ENCODE data around the gene PEA15.

Gene PEA15

DNA sequence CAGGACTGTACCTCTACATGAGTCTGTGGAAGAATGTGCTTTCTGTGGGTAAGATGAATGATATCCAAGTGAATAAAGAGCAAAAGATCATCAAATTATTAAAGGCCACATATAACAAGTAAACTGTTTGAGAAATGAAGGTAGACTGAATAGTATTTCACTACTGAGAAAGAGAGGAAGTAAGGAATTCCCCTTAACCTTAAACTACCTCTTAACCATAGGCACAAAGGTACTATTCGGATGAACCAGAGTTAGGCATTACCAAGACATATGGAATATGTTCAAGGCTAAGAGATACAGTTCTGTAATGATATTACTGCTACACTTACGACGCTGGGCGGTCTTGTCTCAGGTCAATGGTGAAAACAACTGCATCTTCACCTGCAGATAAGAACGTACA lies 31.6 kb downstream of the PEA15 start:
- Histone ChIP-seq H3K36me3 (peaks cover 94% of the 10 kb centered on the region), H3K4me3 (ENCODE audit: low read depth, low read length) (no peak overlapping the region), H3K27ac (no peak overlapping the region), H3K27me3 (ENCODE audit: insufficient read depth, low read depth, severe bottlenecking) (no peaks in the 10 kb centered on the region), H3K9me3 (ENCODE audit: severe bottlenecking) (no peaks in the 10 kb centered on the region)
- TF ChIP-seq, protein P1, sequence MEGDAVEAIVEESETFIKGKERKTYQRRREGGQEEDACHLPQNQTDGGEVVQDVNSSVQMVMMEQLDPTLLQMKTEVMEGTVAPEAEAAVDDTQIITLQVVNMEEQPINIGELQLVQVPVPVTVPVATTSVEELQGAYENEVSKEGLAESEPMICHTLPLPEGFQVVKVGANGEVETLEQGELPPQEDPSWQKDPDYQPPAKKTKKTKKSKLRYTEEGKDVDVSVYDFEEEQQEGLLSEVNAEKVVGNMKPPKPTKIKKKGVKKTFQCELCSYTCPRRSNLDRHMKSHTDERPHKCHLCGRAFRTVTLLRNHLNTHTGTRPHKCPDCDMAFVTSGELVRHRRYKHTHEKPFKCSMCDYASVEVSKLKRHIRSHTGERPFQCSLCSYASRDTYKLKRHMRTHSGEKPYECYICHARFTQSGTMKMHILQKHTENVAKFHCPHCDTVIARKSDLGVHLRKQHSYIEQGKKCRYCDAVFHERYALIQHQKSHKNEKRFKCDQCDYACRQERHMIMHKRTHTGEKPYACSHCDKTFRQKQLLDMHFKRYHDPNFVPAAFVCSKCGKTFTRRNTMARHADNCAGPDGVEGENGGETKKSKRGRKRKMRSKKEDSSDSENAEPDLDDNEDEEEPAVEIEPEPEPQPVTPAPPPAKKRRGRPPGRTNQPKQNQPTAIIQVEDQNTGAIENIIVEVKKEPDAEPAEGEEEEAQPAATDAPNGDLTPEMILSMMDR (IDR thresholded peaks at IDR 0.05; ENCODE audit: low read depth, low read length) = no peak
- no peak for DNase-seq

DNA sequence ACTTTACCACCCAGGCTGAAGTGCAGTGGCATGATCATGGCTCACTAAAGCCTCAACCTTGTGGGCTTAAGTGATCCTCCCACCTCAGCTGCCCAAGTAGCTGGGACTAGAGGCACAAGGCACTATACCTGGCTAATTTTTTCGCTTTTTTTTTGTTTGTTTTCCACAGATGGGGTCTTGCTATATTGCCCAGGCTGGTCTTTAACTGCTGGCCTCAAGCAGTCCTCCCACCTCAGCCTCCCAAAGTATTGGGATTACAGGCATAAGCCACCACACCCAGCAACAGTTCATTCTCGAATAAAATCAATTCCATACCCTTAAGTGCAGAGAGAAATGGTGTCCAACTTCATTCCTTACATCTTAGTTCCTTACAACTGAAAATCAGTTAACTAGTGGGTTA lies 32.4 kb downstream of the PEA15 start:
- DNase-seq = no peak

DNA sequence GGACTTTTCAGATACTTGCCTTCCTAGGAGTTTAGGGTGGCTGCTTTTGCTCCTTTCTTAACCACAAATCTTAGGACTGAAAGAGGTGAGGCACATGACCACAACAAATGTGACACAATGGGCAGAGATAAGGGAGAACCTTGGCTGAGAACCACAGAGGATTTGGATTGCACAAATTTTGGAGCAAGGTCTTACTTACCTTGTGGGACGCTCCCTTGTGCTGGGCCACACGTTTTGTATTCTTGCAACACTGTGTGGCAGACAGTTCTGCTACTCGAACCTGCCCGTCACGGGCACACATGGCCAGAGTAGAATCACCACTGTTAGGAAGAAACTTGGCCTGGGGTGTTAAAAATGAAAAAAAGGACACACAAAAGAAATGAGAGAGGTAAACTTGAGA lies 33.2 kb downstream of the PEA15 start:
- Histone ChIP-seq H3K4me3 (ENCODE audit: low read depth, low read length) (no peak overlapping the region), H3K9me3 (ENCODE audit: severe bottlenecking) (no peaks in the 10 kb centered on the region), H3K27me3 (ENCODE audit: insufficient read depth, low read depth, severe bottlenecking) (no peaks in the 10 kb centered on the region), H3K27ac (no peak overlapping the region), H3K36me3 (peaks cover 89% of the 10 kb centered on the region)
- TF ChIP-seq, protein P1 (IDR thresholded peaks at IDR 0.05; ENCODE audit: low read depth, low read length) = no peak
- DNase-seq = no peak

More for the DNA sequence above, 32.4 kb downstream of the PEA15 start:
- no peak overlapping the region for H3K4me3 ChIP-seq (ENCODE audit: low read depth, low read length)
- no peak overlapping the region for H3K27ac ChIP-seq
- no peaks in the 10 kb centered on the region for H3K27me3 ChIP-seq (ENCODE audit: insufficient read depth, low read depth, severe bottlenecking)
- H3K9me3 ChIP-seq (ENCODE audit: severe bottlenecking) = no peaks in the 10 kb centered on the region
- H3K36me3 ChIP-seq = peaks cover 91% of the 10 kb centered on the region
- TF ChIP-seq, protein P1 (IDR thresholded peaks at IDR 0.05; ENCODE audit: low read depth, low read length) = no peak

DNA sequence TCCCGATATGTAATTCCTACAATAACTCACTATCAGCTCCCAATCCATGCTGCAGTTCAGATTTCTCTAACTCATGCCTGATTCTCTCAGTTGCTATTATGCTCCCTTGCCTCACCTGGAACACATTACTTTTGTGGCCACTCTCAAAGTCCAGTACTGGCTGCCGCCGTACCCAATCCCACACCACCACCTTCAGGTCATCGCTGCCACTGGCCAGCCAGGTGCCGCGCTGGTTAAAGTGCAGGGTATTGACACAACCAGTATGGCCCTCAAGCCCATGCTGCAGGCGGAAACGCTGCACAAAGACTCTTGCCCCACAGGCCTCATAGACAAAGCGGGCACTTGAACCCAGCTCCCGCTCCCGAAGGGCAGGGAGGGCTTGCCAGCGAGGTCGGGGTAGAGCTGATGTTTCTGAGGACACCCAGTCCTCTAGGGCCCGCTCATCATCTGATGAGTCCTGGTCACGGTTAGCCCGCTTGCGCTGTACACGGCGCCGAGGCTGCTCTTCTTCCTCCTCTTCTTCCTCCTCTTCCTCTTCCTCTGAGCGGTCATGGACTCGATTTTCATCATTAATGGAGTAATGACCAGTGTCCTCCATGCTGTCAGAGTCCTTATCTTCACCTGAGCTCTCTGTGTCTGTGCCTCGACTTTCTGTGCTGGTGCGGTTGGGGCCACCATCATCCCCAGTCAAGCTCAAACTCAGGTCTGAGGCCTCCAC lies 34.6 kb downstream of the PEA15 start:
- no peaks in the 10 kb centered on the region for H3K27me3 ChIP-seq (ENCODE audit: insufficient read depth, low read depth, severe bottlenecking)
- no peak overlapping the region for H3K27ac ChIP-seq
- H3K9me3 ChIP-seq (ENCODE audit: severe bottlenecking) = no peaks in the 10 kb centered on the region
- DNase-seq = no peak
- TF ChIP-seq, protein P1 (IDR thresholded peaks at IDR 0.05; ENCODE audit: low read depth, low read length) = no peak
- peaks cover 84% of the 10 kb centered on the region for H3K36me3 ChIP-seq
- H3K4me3 ChIP-seq (ENCODE audit: low read depth, low read length) = no peak overlapping the region

DNA sequence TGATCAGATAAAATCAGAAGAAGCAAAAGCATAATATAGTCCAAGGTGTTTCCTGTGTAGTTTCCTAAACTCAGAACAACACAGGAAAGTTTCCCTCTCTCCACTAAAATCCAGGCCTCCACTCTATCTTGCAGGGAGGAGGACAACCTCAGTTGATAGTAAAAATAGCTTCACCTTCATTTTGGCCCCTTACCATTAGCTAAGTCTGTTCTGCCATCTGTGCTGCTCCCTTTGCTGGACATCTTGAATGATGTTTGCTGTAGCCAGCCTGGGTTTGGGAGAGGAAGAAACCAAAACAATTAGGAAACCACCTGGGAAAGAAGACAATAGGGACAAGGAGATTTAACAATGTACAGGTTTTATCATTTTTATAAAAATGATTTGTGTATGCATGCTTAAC lies 38.6 kb downstream of the PEA15 start:
- Histone ChIP-seq H3K27me3 (ENCODE audit: insufficient read depth, low read depth, severe bottlenecking) (no peaks in the 10 kb centered on the region), H3K4me3 (ENCODE audit: low read depth, low read length) (no peak overlapping the region), H3K9me3 (ENCODE audit: severe bottlenecking) (no peaks in the 10 kb centered on the region), H3K36me3 (peaks cover 45% of the 10 kb centered on the region), H3K27ac (no peak overlapping the region)
- TF ChIP-seq, protein P1 (IDR thresholded peaks at IDR 0.05; ENCODE audit: low read depth, low read length) = no peak
- no peak for DNase-seq

DNA sequence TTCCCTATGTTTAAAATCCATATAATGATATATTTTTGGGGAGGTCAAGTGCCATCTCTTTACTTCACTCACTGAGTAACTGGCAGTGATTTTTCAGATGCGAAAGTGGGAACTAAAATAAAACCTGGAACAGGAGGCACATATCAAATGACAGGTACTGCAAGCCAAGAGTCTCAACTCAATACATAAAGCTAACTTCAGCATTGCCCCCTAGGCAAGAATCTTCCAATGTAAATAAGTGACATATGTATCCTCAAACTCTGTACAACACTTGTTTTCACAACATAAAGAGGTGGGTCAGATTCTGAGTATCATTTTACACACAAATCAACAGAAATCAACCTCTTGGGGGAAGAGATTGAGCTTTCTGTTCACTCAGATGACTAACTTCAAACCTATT lies 39.0 kb downstream of the PEA15 start:
- Histone ChIP-seq H3K4me3 (ENCODE audit: low read depth, low read length) (no peak overlapping the region), H3K36me3 (peaks cover 40% of the 10 kb centered on the region), H3K27me3 (ENCODE audit: insufficient read depth, low read depth, severe bottlenecking) (no peaks in the 10 kb centered on the region), H3K27ac (no peak overlapping the region), H3K9me3 (ENCODE audit: severe bottlenecking) (no peaks in the 10 kb centered on the region)
- DNase-seq = no peak
- TF ChIP-seq, protein P1 (IDR thresholded peaks at IDR 0.05; ENCODE audit: low read depth, low read length) = no peak

Measured in WERI-Rb-1 (cell line).